Measurements from ENCODE around the gene ARHGAP19.

ARHGAP19 gene

GRCh38 chr10:97336942-97337831 lies 44.8 kb upstream of the ARHGAP19 start:
- H3K4me1 ChIP-seq (ENCODE audit: insufficient read depth, low read length) = peaks cover 23% of the 10 kb centered on the region
- ATAC-seq (ENCODE audit: insufficient read depth, low read depth) = no peak
- no peaks in the 10 kb centered on the region; the same call in 1 of the 2 replicates for H3K36me3 ChIP-seq (ENCODE audit: insufficient read depth, low read length)
- TF ChIP-seq EZH2 (IDR thresholded peaks at IDR 0.05; ENCODE audit: borderline replicate concordance, low read depth, low read length, severe bottlenecking) = no peak
- no peak for TF ChIP-seq CTCF (IDR thresholded peaks at IDR 0.05; ENCODE audit: borderline replicate concordance, extremely low read depth, low read length, poor library complexity, severe bottlenecking)
- H3K9me3 ChIP-seq (ENCODE audit: insufficient read depth, low read length, severe bottlenecking) = no peaks in the 10 kb centered on the region
- no peak overlapping the region; the same call in 1 of the 2 replicates for H2AFZ ChIP-seq (ENCODE audit: low read depth, low read length)
- H4K20me1 ChIP-seq (ENCODE audit: insufficient read depth, low read length) = peaks cover 15% of the 10 kb centered on the region
- H3K4me2 ChIP-seq (ENCODE audit: insufficient read depth, low read length) = no peak overlapping the region
- DNase-seq = no peak
- peaks cover 10% of the 10 kb centered on the region for H3K27me3 ChIP-seq (ENCODE audit: insufficient read depth, low read length, poor library complexity)
- no peak overlapping the region for H3K27ac ChIP-seq (ENCODE audit: low read length)
- no peak overlapping the region for H3K9ac ChIP-seq (ENCODE audit: low read depth, low read length)
- no peak overlapping the region for H3K4me3 ChIP-seq (ENCODE audit: low read depth in 1 of 2, low read length in 2 of 2)
- peaks cover 18% of the 10 kb centered on the region for H3K79me2 ChIP-seq (ENCODE audit: insufficient read depth, low read length)

- Histone ChIP-seq H2AFZ (ENCODE audit: low read depth, low read length) (no peak overlapping the region), H3K9me3 (ENCODE audit: insufficient read depth, low read length, severe bottlenecking) (no peaks in the 10 kb centered on the region), H3K79me2 (ENCODE audit: insufficient read depth, low read length) (peaks cover 25% of the 10 kb centered on the region), H3K27me3 (ENCODE audit: insufficient read depth, low read length, poor library complexity) (peaks cover 10% of the 10 kb centered on the region), H3K4me2 (ENCODE audit: insufficient read depth, low read length) (no peak overlapping the region), H3K36me3 (ENCODE audit: insufficient read depth, low read length) (no peaks in the 10 kb centered on the region; the same call in 1 of the 2 replicates), H3K4me3 (ENCODE audit: low read depth in 1 of 2, low read length in 2 of 2) (no peak overlapping the region), H3K27ac (ENCODE audit: low read length) (no peak overlapping the region), H3K4me1 (ENCODE audit: insufficient read depth, low read length) (peaks cover 29% of the 10 kb centered on the region), H3K9ac (ENCODE audit: low read depth, low read length) (no peak overlapping the region), H4K20me1 (ENCODE audit: insufficient read depth, low read length) (peaks cover 22% of the 10 kb centered on the region)
- no peak for ATAC-seq (ENCODE audit: insufficient read depth, low read depth)
- TF ChIP-seq EZH2 (IDR thresholded peaks at IDR 0.05; ENCODE audit: borderline replicate concordance, low read depth, low read length, severe bottlenecking) (no peak), CTCF (IDR thresholded peaks at IDR 0.05; ENCODE audit: borderline replicate concordance, extremely low read depth, low read length, poor library complexity, severe bottlenecking) (no peak)
- no peak for DNase-seq
Measured at GRCh38 chr10:97336446-97336845, 44.0 kb upstream of the ARHGAP19 start.

GRCh38 chr10:97336006-97336405 lies 43.6 kb upstream of the ARHGAP19 start:
- Histone ChIP-seq H3K79me2 (ENCODE audit: insufficient read depth, low read length) (peaks cover 29% of the 10 kb centered on the region), H3K4me1 (ENCODE audit: insufficient read depth, low read length) (peaks cover 33% of the 10 kb centered on the region), H3K27ac (ENCODE audit: low read length) (no peak overlapping the region), H3K9me3 (ENCODE audit: insufficient read depth, low read length, severe bottlenecking) (no peaks in the 10 kb centered on the region), H3K27me3 (ENCODE audit: insufficient read depth, low read length, poor library complexity) (peaks cover 10% of the 10 kb centered on the region), H3K9ac (ENCODE audit: low read depth, low read length) (no peak overlapping the region), H4K20me1 (ENCODE audit: insufficient read depth, low read length) (peaks cover 27% of the 10 kb centered on the region), H3K4me2 (ENCODE audit: insufficient read depth, low read length) (no peak overlapping the region), H2AFZ (ENCODE audit: low read depth, low read length) (no peak overlapping the region), H3K36me3 (ENCODE audit: insufficient read depth, low read length) (peaks cover 3% of the 10 kb centered on the region; the same call in 1 of the 2 replicates), H3K4me3 (ENCODE audit: low read depth in 1 of 2, low read length in 2 of 2) (no peak overlapping the region)
- TF ChIP-seq EZH2 (IDR thresholded peaks at IDR 0.05; ENCODE audit: borderline replicate concordance, low read depth, low read length, severe bottlenecking) (no peak), CTCF (IDR thresholded peaks at IDR 0.05; ENCODE audit: borderline replicate concordance, extremely low read depth, low read length, poor library complexity, severe bottlenecking) (no peak)
- no peak for ATAC-seq (ENCODE audit: insufficient read depth, low read depth)
- no peak for DNase-seq
